ENCODE data around the gene ACTG1. TPM values are rescaled to one million over a fixed set of nuclear protein-coding genes. Genes with fewer than 3 reads are reported as not detected.

ACTG1 gene
- total and polyA plus RNA-seq, 2 donors (not counting 1 experiment from before 2014, with no cell fraction given), result 803 to 1,677 TPM

GRCh38 chr17:81526662-81527571 lies 14.3 kb upstream of the ACTG1 start:
- Mint-ChIP-seq H3K27me3 (no peaks in the 10 kb centered on the region), H3K27ac (no peak overlapping the region), H3K9me3 (ENCODE audit: insufficient read depth) (no peaks in the 10 kb centered on the region), H3K4me1 (no peaks in the 10 kb centered on the region), H3K4me3 (no peak overlapping the region)
- Histone ChIP-seq H3K9ac (ENCODE audit: low read length) (no peak overlapping the region), H3K9me3 (ENCODE audit: control extremely low read depth in 1 of 3, control insufficient read depth in 2 of 3, insufficient read depth in 1 of 3, low read length in 2 of 3) (peaks cover 0 to 7% (median 0%) of the 10 kb centered on the region in 3 donors), H3K27ac (ENCODE audit: low read length in 2 of 2) (no peak overlapping the region), H2AFZ (ENCODE audit: insufficient read depth, low read depth, low read length, poor library complexity, severe bottlenecking) (no peak overlapping the region), H3K36me3 (replicated peaks in 1 of 2; ENCODE audit: control extremely low read depth in 1 of 2, control insufficient read depth in 1 of 2, extremely low read depth in 1 of 2, insufficient read depth in 2 of 2, low read length in 1 of 2) (no peaks in the 10 kb centered on the region), H4K20me1 (ENCODE audit: control insufficient read depth, insufficient read depth, low read length, poor library complexity, severe bottlenecking) (peaks cover 31% of the 10 kb centered on the region), H3K79me2 (ENCODE audit: control insufficient read depth, insufficient read depth, low read length) (peaks cover 24% of the 10 kb centered on the region), H3K4me2 (replicated peaks; ENCODE audit: low read depth, low read length, poor library complexity, severe bottlenecking) (no peak overlapping the region), H3K4me3 (ENCODE audit: control extremely low read depth in 1 of 5, extremely low read depth in 1 of 5, insufficient read depth in 1 of 5, low read depth in 2 of 5, low read length in 4 of 5) (no peak overlapping the region), H3K4me1 (ENCODE audit: control insufficient read depth in 2 of 2, insufficient read depth in 2 of 2, low read length in 2 of 2) (peaks cover 0 to 9% of the 10 kb centered on the region in 2 donors), H3K27me3 (replicated peaks in 1 of 4; ENCODE audit: control extremely low read depth in 1 of 4, control insufficient read depth in 3 of 4, insufficient read depth in 4 of 4, low read length in 3 of 4) (peaks cover 0 to 25% (median 2%) of the 10 kb centered on the region in 4 experiments)
- WGBS (ENCODE audit: insufficient coverage), result 89% methylated on average over 18 of the region's 21 CpGs
- intact Hi-C loops (cut with micrococcal nuclease), result no loop called here
- no peak for DNase-seq
- ChIA-PET CTCF (no interaction called here), POLR2A (no interaction called here)
- ATAC-seq (ENCODE audit: low read depth), result no peak
- no peak for TF ChIP-seq EZH2 (IDR thresholded peaks at IDR 0.05; ENCODE audit: borderline replicate concordance, insufficient read depth, low read depth, low read length, poor library complexity, severe bottlenecking)
- TF ChIP-seq CTCF (IDR thresholded peaks at IDR 0.05), result no peak

GRCh38 chr17:81524865-81525159 lies 12.2 kb upstream of the ACTG1 start:
- TF ChIP-seq CTCF (IDR thresholded peaks at IDR 0.05) (no peak), EZH2 (IDR thresholded peaks at IDR 0.05; ENCODE audit: borderline replicate concordance, insufficient read depth, low read depth, low read length, poor library complexity, severe bottlenecking) (no peak)
- WGBS (ENCODE audit: insufficient coverage), result 87% methylated on average over 7 of the region's 8 CpGs
- no peak for DNase-seq
- peaks cover 6% of the 10 kb centered on the region for H3K4me1 Mint-ChIP-seq
- ChIA-PET POLR2A (no interaction called here), CTCF (no interaction called here)
- ATAC-seq (ENCODE audit: low read depth), result no peak
- Histone ChIP-seq H2AFZ (ENCODE audit: insufficient read depth, low read depth, low read length, poor library complexity, severe bottlenecking) (no peak overlapping the region), H4K20me1 (ENCODE audit: control insufficient read depth, insufficient read depth, low read length, poor library complexity, severe bottlenecking) (peaks cover 23% of the 10 kb centered on the region), H3K4me3 (ENCODE audit: control extremely low read depth in 1 of 5, extremely low read depth in 1 of 5, insufficient read depth in 1 of 5, low read depth in 2 of 5, low read length in 4 of 5) (no peak overlapping the region), H3K27me3 (replicated peaks in 1 of 4; ENCODE audit: control extremely low read depth in 1 of 4, control insufficient read depth in 3 of 4, insufficient read depth in 4 of 4, low read length in 3 of 4) (peaks cover 0 to 25% (median 2%) of the 10 kb centered on the region in 4 experiments), H3K36me3 (replicated peaks in 1 of 2; ENCODE audit: control extremely low read depth in 1 of 2, control insufficient read depth in 1 of 2, extremely low read depth in 1 of 2, insufficient read depth in 2 of 2, low read length in 1 of 2) (no peaks in the 10 kb centered on the region), H3K9me3 (ENCODE audit: control extremely low read depth in 1 of 3, control insufficient read depth in 2 of 3, insufficient read depth in 1 of 3, low read length in 2 of 3) (no peaks in the 10 kb centered on the region), H3K4me1 (ENCODE audit: control insufficient read depth in 2 of 2, insufficient read depth in 2 of 2, low read length in 2 of 2) (peaks cover 4 to 16% of the 10 kb centered on the region in 2 donors), H3K27ac (ENCODE audit: low read length in 2 of 2) (no peak overlapping the region), H3K79me2 (ENCODE audit: control insufficient read depth, insufficient read depth, low read length) (peaks cover 28% of the 10 kb centered on the region), H3K9ac (ENCODE audit: low read length) (no peak overlapping the region), H3K4me2 (replicated peaks; ENCODE audit: low read depth, low read length, poor library complexity, severe bottlenecking) (no peak overlapping the region)
- no peaks in the 10 kb centered on the region for H3K27me3 Mint-ChIP-seq
- no peaks in the 10 kb centered on the region for H3K9me3 Mint-ChIP-seq (ENCODE audit: insufficient read depth)
- no peak overlapping the region for H3K27ac Mint-ChIP-seq
- no peak overlapping the region for H3K4me3 Mint-ChIP-seq
- intact Hi-C loops (cut with micrococcal nuclease), result no loop called here

Data from B cell (primary cell).